ENCODE results near the gene PTPRCAP.

The PTPRCAP gene

DNA sequence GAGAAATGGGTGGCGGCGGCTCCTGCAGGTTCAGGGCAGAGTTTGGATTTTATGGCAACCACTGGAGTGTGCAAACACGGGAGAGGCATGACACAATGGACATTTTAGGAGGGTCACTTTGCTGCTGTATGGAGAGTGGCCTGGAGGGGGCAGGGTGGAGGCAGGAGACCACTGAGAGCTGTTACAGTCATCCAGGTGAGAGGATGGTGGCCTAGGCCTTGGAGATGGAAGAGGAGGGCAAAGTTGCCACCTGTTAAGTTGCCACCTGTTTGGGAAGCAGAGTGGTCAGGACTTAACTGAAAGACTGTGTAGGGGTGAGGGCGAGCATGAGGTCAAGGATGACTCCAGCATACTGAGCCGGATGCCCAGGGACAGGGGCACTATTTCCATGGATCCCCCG is 48.0 kb downstream of the PTPRCAP start:
- no peak overlapping the region for H3K4me2 ChIP-seq
- no peak overlapping the region for H3K9ac ChIP-seq
- peaks cover 4% of the 10 kb centered on the region; the same call in 1 of the 2 replicates for H3K79me2 ChIP-seq (ENCODE audit: insufficient read depth, low read depth)
- H3K27ac ChIP-seq: no peak overlapping the region
- peaks cover 8% of the 10 kb centered on the region for H3K27me3 ChIP-seq (ENCODE audit: insufficient read depth, low read depth)
- no peak overlapping the region for H3K4me3 ChIP-seq (IDR thresholded peaks at IDR 0.05; ENCODE audit: insufficient read depth, low read depth, low read length)
- no peaks in the 10 kb centered on the region for H4K20me1 ChIP-seq (ENCODE audit: insufficient read depth)
- no peak overlapping the region for H2AFZ ChIP-seq (ENCODE audit: low read depth)
- no peaks in the 10 kb centered on the region for H3K36me3 ChIP-seq (ENCODE audit: insufficient read depth)
- TF ChIP-seq, protein P1, sequence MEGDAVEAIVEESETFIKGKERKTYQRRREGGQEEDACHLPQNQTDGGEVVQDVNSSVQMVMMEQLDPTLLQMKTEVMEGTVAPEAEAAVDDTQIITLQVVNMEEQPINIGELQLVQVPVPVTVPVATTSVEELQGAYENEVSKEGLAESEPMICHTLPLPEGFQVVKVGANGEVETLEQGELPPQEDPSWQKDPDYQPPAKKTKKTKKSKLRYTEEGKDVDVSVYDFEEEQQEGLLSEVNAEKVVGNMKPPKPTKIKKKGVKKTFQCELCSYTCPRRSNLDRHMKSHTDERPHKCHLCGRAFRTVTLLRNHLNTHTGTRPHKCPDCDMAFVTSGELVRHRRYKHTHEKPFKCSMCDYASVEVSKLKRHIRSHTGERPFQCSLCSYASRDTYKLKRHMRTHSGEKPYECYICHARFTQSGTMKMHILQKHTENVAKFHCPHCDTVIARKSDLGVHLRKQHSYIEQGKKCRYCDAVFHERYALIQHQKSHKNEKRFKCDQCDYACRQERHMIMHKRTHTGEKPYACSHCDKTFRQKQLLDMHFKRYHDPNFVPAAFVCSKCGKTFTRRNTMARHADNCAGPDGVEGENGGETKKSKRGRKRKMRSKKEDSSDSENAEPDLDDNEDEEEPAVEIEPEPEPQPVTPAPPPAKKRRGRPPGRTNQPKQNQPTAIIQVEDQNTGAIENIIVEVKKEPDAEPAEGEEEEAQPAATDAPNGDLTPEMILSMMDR (conservative IDR thresholded peaks at IDR 0.05; ENCODE audit: low read depth, low read length): peak; percentile 62
- H3K4me1 ChIP-seq (ENCODE audit: low read depth, poor library complexity, severe bottlenecking): peaks cover 8% of the 10 kb centered on the region

DNA sequence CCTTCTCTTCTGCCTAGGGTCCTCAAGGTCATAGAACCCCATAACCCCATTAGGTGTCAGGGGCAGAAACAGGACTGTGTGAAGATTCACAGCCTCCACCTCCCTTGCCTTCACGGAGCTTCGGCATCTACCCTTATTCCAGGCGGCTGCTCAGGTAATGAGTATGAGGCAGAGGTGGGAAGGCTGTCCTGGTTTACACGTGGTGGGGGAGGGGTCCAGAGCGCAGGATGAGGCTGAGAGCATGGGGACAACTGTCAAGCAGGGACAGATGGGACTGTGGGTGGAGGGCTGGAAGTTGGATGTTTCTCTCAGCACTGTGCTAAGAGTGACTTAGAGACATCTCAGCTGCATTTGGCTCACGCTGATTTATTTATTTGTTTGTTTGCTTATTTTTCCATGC is 50.0 kb downstream of the PTPRCAP start:
- Histone ChIP-seq H3K79me2 (ENCODE audit: insufficient read depth, low read depth) (peaks cover 2% of the 10 kb centered on the region; the same call in 1 of the 2 replicates), H2AFZ (ENCODE audit: low read depth) (no peak overlapping the region), H3K4me2 (no peak overlapping the region), H4K20me1 (ENCODE audit: insufficient read depth) (no peaks in the 10 kb centered on the region), H3K9ac (no peak overlapping the region), H3K27me3 (ENCODE audit: insufficient read depth, low read depth) (peaks cover 19% of the 10 kb centered on the region), H3K36me3 (ENCODE audit: insufficient read depth) (no peaks in the 10 kb centered on the region), H3K4me3 (IDR thresholded peaks at IDR 0.05; ENCODE audit: insufficient read depth, low read depth, low read length) (no peak overlapping the region), H3K27ac (no peak overlapping the region), H3K4me1 (ENCODE audit: low read depth, poor library complexity, severe bottlenecking) (peaks cover 5% of the 10 kb centered on the region)
- TF ChIP-seq, protein P1 (conservative IDR thresholded peaks at IDR 0.05; ENCODE audit: low read depth, low read length): no peak

DNA sequence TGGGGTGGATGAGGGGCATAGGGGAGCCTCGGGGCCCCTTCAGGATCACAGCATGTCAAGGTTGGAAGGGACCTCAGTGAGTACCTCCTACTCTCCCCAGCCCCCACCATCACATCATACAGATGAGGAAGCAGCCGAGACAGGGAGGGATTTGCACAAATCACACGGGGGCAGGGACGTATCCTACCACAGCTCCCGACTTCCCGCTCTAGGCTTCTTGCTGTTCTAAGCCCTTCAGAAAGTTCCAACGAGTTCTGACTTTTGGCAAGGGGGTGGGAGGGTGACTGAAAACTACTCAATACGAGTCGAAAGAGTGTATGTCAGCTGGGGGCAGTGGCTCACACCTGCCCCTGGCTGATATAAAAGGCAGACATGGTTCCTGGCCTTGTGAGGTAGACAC is 50.4 kb downstream of the PTPRCAP start:
- Histone ChIP-seq H3K79me2 (ENCODE audit: insufficient read depth, low read depth) (no peaks in the 10 kb centered on the region; the same call in 1 of the 2 replicates), H3K4me2 (no peak overlapping the region), H3K4me3 (IDR thresholded peaks at IDR 0.05; ENCODE audit: insufficient read depth, low read depth, low read length) (no peak overlapping the region), H3K27ac (no peak overlapping the region), H2AFZ (ENCODE audit: low read depth) (no peak overlapping the region), H3K27me3 (ENCODE audit: insufficient read depth, low read depth) (peaks cover 19% of the 10 kb centered on the region), H3K36me3 (ENCODE audit: insufficient read depth) (no peaks in the 10 kb centered on the region), H3K9ac (no peak overlapping the region), H4K20me1 (ENCODE audit: insufficient read depth) (no peaks in the 10 kb centered on the region), H3K4me1 (ENCODE audit: low read depth, poor library complexity, severe bottlenecking) (peaks cover 8% of the 10 kb centered on the region)
- TF ChIP-seq, protein P1 (conservative IDR thresholded peaks at IDR 0.05; ENCODE audit: low read depth, low read length): no peak

Data from KMS-11 (cell line).